ENCODE data around the gene C1QTNF9. TPM values are rescaled to one million over a fixed set of nuclear protein-coding genes. Genes with fewer than 3 reads are reported as not detected.

The C1QTNF9 gene
- total and polyA plus RNA-seq, 7 donors: 0.25 to 4.6 (median 2.9) TPM

GRCh38 chr13:24290280-24290932 lies 19.0 kb upstream of the C1QTNF9 start:
- no peak for DNase-seq

DNA sequence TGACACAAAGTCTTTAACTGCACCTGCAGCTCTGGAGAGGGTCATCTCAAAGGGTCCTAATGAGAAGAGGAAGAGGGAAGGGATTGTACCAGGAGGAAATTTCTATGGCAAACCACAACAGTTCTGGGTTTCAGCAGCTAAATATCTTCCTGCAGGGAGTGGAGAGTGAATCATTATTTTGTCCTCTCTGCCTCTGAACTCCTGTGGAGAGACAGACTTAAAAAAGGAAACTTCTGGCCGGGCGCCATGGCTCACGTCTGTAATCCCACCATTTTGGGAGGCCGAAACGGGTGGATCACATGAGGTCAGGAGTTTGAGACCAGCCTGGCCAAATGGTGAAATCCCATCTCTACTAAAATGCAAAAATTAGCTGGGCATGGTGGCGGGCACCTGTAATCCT lies 16.9 kb upstream of the C1QTNF9 start:
- H3K9me3 ChIP-seq: no peaks in the 10 kb centered on the region
- ATAC-seq (no peak), DNase-seq (no peak)
- intact Hi-C loops (cut with DNase I): no loop called here
- no peaks in the 10 kb centered on the region for H3K27me3 ChIP-seq (ENCODE audit: insufficient read depth in 3 of 3, low read length in 2 of 3)
- no peaks in the 10 kb centered on the region for H3K4me1 ChIP-seq
- no peak overlapping the region for H3K4me3 ChIP-seq
- 88 to 91% (median 89%) methylated on average over 6 of the region's 6 CpGs for WGBS, 3 donors
- H3K27ac ChIP-seq: no peak overlapping the region
- peaks cover 0 to 34% of the 10 kb centered on the region in 2 donors for H3K36me3 ChIP-seq (ENCODE audit: insufficient read depth in 1 of 2, low read depth in 1 of 2)
- no peak for TF ChIP-seq CTCF (IDR thresholded peaks at IDR 0.05)

More at GRCh38 chr13:24290280-24290932, 19.0 kb upstream of the C1QTNF9 start:
- H3K27ac ChIP-seq: no peak overlapping the region
- ATAC-seq: no peak
- WGBS, 3 donors: 91 to 93% (median 93%) methylated on average over 20 of the region's 20 CpGs
- H3K27me3 ChIP-seq (ENCODE audit: insufficient read depth in 3 of 3, low read length in 2 of 3): no peaks in the 10 kb centered on the region
- no peak for TF ChIP-seq CTCF (IDR thresholded peaks at IDR 0.05)
- intact Hi-C loops (cut with DNase I): no loop called here
- H3K4me3 ChIP-seq: no peak overlapping the region
- no peaks in the 10 kb centered on the region for H3K4me1 ChIP-seq
- H3K36me3 ChIP-seq (ENCODE audit: insufficient read depth in 1 of 2, low read depth in 1 of 2): peaks cover 0 to 38% of the 10 kb centered on the region in 2 donors
- H3K9me3 ChIP-seq: no peaks in the 10 kb centered on the region

DNA sequence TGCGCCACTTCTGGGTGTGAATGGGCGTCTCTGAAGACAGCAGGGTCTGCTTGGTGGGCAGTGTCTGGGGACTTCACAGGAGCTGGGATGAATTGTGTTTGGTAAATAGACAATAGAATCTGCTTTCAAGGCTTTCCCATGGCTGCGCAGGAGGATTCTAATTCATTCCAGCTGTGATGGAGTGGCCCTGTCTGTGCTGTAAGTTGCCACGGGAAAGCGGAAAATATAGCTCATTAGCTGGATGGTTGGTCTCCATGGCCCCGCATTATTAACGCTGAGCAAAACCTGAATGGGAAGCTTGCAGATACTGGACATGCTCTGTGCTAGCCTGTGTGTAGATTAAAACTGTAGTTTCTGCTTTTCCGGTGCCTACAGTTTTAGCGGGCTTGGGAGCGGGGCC lies 15.6 kb upstream of the C1QTNF9 start:
- WGBS, 3 donors: 82 to 86% (median 84%) methylated on average over 10 of the region's 10 CpGs
- ATAC-seq (no peak), DNase-seq (no peak)

GRCh38 chr13:24299488-24300114 lies 9.8 kb upstream of the C1QTNF9 start:
- Histone ChIP-seq H3K4me3 (no peak overlapping the region), H3K4me1 (no peaks in the 10 kb centered on the region), H3K27ac (no peak overlapping the region), H3K9me3 (no peaks in the 10 kb centered on the region), H3K36me3 (ENCODE audit: insufficient read depth in 1 of 2, low read depth in 1 of 2) (peaks cover 0 to 18% of the 10 kb centered on the region in 2 donors), H3K27me3 (ENCODE audit: insufficient read depth in 3 of 3, low read length in 2 of 3) (no peaks in the 10 kb centered on the region)
- no peak for TF ChIP-seq CTCF (IDR thresholded peaks at IDR 0.05)
- DNase-seq (no peak), ATAC-seq (no peak)
- intact Hi-C loops (cut with DNase I): no loop called here
- WGBS, 3 donors: 94 to 95% (median 94%) methylated on average over 16 of the region's 16 CpGs

More for the DNA sequence above, 15.6 kb upstream of the C1QTNF9 start:
- Histone ChIP-seq H3K4me3 (no peak overlapping the region), H3K36me3 (ENCODE audit: insufficient read depth in 1 of 2, low read depth in 1 of 2) (peaks cover 0 to 44% of the 10 kb centered on the region in 2 donors), H3K27ac (no peak overlapping the region), H3K9me3 (no peaks in the 10 kb centered on the region), H3K27me3 (ENCODE audit: insufficient read depth in 3 of 3, low read length in 2 of 3) (no peaks in the 10 kb centered on the region), H3K4me1 (no peaks in the 10 kb centered on the region)
- intact Hi-C loops (cut with DNase I): no loop called here
- TF ChIP-seq CTCF (IDR thresholded peaks at IDR 0.05): no peak
